ENCODE measurements around the gene STK32C.

DNA sequence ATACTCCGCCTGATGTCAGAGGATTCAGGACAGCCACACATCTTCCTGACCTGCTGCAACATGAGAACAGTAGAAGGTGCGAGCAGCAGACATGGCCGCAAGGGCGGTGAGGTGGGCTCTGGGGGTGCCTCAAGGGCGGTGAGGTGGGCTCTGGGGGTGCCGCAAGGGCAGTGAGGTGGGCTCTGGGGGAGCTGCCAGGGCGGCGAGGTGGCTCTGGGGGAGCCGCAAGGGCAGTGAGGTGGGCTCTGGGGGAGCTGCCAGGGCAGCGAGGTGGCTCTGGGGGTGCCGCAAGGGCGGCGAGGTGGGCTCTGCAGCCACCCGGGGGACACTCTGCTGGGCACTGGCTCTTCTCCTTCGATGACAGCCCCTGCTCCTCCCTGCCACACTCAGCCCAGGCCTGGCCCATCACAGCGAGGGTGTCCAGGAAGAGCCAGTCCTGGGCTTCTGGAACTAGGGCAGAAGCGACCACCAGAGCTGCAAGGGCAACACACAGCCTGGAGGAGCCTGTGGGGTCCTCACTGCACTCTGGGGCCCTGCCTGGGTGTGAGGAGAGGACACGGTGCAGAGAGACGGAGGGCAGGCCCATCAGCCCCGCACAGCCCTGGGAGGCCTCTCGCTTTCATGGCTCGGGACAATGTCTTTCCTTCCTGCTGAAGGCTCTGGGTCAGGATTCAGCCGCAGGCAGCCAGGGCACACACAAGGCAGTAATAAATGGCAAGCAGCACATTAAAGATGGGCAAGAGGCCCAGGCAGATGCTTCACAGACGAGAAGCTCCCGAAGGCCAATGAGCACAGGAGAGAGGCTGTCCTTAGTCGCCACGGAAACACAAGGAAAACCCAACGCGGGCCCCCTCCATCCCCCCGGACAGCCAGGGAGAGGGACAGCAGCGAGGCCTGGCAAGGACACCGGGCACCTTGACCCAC lies 42.5 kb downstream of the STK32C start:
- TF ChIP-seq LEF1 (IDR thresholded peaks at IDR 0.05; ENCODE audit: borderline replicate concordance) (no peak), SUZ12 (IDR thresholded peaks at IDR 0.05) (no peak), TARDBP (IDR thresholded peaks at IDR 0.05) (no peak), BHLHE40 (IDR thresholded peaks at IDR 0.05; ENCODE audit: borderline replicate concordance) (no peak), SP1 (IDR thresholded peaks at IDR 0.05) (no peak), HDGF (IDR thresholded peaks at IDR 0.05; ENCODE audit: borderline replicate concordance) (no peak), FOXK2 (IDR thresholded peaks at IDR 0.05) (no peak), FOXM1 (IDR thresholded peaks at IDR 0.05; ENCODE audit: borderline replicate concordance) (no peak), ZNF384 (IDR thresholded peaks at IDR 0.05) (no peak), L3MBTL2 (conservative IDR thresholded peaks at IDR 0.05) (no peak), CTBP1 (IDR thresholded peaks at IDR 0.05; ENCODE audit: borderline replicate concordance) (no peak), ARNT (IDR thresholded peaks at IDR 0.05) (no peak)

All from HEK293T (cell line).